ENCODE data around the gene NIFK.
"Not testable (repeated sequence)": the region's sequence is repeated elsewhere in the genome, so short reads cannot be mapped to it uniquely, and the experiment has no call there.

Gene NIFK

DNA sequence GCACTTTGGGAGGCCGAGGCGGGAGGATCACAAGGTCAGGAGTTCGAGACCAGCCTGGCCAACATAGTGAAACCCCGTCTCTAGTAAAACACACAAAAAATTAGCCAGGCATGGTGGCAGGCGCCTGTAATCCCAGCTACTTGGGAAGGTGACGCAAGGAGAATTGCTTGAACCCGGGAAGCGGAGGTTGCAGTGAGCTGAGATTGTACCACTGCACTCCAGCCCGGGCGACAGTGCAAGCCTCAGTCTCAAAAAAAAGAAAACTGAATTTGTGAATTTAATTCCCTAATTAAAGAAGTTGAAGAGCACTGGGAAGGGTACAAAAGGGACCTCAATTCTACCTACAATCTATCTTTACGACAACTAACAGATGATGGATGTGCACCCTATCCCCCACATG lies 2.1 kb downstream of the NIFK start:
- DNase-seq (ENCODE audit: low read depth in 3 of 3), result not testable (repeated sequence)

DNA sequence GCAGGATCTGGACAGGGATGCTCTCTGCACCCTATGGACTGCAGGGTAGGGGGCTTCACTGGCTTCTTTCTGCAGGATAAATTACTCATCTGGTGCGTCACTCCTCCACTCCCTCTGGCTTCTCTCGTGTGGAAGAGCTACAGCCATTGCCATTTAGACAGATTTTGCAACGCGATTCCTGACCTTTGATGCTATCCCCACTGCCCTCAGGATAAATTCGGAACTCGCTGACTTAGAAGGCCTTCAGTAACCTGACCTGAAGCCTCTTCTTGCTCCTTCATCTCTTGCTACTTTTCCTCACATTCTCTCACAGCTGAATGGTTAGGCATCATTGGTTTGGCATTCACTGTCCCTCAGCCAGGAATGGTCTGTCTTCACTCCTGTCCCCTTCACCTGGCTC lies 5.3 kb downstream of the NIFK start:
- no peak for DNase-seq (ENCODE audit: low read depth in 3 of 3)

DNA sequence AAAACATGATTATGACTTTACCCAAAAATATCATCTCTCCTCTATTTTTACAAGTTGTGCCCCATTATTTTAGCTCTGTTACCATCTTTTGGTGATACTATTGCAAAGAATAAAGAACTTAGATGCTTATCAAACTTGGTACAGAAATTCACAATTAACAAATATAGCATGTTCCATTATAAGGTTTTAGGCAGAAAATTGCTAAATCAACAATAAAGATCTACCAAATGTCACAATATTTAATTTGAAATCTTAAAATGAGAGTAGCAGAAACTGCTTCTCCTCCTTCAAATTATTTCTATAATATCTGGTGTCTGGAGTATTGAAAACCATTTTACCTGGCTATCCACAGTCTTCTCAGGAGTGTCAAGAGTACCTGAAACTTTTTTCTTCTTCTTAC lies 8.7 kb downstream of the NIFK start:
- DNase-seq (ENCODE audit: low read depth in 3 of 3), result no peak

DNA sequence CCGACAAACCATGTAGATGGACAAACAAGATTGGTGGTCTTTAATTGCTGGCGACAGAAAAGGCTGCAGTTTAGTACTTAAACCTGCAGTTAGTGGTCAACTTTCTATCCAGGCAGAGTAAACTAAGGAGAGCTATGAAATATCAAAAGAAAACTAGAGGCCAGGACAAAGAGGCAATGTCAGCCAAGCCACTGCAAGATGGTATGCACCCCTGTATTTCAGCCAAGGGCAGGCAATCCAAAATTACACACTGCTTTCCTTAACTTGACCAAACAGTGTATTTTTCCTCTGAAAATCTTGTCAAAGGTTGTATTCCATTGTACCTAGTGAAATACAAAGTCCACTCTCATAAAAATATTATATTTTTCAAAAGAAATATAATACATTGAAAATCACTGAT lies 9.3 kb downstream of the NIFK start:
- no peak for DNase-seq (ENCODE audit: low read depth in 3 of 3)

DNA sequence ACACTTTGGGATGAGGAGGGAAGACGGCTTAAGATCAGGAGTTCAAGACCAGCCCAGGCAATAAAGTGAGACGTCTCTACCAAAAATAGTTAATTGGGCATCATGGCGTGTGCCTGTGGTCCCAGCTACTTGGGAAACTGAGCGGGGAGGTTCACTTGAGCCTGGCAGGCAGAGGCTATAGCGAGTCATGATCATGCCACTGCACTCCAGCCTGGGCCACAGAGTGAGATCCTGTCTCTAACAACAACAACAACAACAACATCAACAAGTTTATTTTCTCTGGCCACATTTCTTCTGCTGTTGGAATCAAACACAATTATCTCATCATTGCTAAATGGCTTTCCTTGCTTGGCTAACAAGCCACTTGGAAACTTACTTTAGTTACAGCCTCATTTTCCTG lies 13.4 kb downstream of the NIFK start:
- no peak for DNase-seq (ENCODE audit: low read depth in 3 of 3)

DNA sequence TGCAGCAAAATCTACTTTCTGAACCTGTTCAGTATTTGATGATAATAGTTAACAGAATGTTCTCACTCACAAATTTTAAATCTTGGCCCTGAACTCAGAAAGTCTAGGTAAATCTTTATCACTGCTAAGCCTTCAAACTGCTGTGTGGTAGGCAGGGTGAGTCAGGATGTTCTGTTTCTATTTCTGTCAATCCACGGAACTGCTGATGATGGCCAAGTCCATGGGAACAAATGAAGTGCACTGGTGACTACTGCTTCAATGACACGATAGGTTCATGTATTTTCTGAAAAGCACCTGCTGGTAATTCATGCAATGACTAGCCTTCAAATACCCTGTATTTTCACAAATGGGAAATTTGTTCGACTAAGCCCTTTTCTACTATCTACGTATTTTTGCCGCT lies 14.2 kb downstream of the NIFK start:
- DNase-seq (ENCODE audit: low read depth in 3 of 3), result no peak

DNA sequence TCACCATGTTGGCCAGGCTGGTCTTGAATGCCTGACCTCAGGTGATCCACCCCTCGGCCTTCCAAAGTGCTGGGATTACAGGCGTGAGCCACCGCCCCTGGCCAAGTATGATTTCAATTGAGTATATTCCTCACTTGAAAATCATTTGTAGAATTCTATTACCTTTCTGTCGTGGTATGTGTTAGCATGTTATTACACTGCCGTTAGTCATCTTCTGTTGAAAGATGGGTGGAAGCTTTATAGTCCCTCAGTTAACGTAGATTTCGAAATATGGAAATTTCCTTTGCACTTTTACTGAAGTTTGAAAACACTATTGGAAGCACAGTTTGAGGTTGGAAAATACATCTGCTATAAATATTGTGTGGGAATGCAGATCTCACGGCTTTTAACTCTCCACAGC lies 14.7 kb downstream of the NIFK start:
- no peak for DNase-seq (ENCODE audit: low read depth in 3 of 3)

DNA sequence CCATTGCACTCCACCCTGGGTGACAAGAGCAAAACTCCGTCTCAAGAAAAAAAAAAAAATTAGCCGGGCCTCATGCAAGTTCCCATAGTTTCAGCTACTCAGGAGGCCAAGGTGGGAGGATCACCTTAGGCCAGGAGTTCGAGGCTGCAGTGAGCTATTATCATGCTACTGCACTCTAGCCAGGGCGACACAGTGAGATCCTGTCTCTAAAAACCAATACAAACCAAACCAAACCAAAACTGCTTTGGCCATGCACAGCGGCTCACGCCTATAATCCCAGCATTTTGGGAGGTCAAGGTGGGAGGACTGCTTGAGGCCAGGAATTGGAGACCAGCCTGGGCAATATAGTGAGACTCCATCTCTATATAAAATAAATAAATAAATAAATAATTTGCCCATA lies 19.1 kb downstream of the NIFK start:
- no peak for DNase-seq (ENCODE audit: low read depth in 3 of 3)

DNA sequence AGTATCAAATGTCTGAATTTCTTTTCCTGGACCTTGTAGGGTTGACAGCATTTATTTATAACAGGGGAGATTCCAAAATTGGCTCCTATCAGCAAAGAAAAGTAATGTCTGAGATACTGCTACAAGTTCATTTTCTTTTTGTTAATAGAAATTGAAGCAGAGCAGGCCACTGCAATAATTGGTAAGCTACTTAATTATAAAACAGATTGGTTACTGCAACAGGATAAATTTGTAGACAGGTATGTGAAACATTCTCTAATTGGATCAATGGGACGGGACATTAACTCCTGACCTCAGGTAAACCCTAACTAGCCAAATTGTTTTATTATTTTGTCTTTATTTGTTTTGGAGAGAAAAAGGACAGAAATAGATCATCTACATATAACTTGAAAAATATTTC lies 20.5 kb downstream of the NIFK start:
- no peak for DNase-seq (ENCODE audit: low read depth in 3 of 3)

DNA sequence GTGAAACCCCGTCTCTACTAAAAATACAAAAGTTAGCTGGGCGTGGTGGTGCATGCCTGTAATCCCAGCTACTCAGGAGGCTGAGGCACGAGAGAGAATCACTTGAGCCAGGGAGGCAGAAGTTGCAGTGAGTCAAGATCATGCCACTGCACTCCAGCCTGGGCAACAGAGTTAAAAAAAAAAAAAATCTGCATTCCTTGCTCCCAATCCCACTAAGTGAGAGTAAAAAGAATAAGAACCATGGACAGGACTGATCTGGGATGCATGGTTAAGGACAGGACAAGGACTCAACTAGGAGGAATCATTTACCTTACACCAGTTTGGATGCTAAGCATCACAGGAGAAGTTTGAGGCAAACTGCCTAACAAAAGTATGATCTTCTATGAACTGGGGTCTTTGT lies 25.2 kb downstream of the NIFK start:
- not testable (repeated sequence) for DNase-seq (ENCODE audit: low read depth in 3 of 3)

DNA sequence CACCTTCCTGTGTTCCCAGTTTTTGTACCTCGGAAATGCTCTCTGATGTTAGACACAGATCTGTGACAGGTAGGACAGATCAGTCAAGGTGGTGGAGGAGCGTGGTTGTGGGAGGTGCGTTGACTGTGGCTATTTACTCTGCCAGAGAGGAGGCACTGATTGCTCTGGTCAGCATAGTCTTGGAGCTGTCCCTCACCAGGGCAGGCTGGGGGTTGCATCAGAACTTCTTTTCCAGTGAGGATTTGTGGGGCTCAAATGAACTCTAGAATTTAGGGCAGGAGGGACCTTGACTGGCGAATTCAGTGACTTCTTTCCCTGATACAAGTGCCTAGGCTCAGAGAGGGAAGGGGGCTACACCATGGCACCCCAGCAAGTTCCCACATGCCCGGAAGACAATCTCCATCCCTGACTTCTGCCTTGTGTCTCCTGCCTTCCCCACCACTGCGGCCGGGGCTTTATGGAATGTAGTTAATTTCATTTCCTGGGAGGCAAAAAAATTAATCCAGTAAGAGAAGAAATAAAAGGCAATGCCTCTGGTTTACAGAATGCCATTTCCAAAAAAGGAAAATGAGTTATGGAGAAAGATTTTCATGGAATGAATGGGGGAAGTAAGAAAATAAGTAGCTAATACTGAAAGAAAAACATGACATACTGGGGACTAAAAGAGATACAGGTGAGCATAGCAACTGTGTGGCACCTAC lies 26.1 kb downstream of the NIFK start:
- no peak for DNase-seq (ENCODE audit: low read depth in 3 of 3)

DNA sequence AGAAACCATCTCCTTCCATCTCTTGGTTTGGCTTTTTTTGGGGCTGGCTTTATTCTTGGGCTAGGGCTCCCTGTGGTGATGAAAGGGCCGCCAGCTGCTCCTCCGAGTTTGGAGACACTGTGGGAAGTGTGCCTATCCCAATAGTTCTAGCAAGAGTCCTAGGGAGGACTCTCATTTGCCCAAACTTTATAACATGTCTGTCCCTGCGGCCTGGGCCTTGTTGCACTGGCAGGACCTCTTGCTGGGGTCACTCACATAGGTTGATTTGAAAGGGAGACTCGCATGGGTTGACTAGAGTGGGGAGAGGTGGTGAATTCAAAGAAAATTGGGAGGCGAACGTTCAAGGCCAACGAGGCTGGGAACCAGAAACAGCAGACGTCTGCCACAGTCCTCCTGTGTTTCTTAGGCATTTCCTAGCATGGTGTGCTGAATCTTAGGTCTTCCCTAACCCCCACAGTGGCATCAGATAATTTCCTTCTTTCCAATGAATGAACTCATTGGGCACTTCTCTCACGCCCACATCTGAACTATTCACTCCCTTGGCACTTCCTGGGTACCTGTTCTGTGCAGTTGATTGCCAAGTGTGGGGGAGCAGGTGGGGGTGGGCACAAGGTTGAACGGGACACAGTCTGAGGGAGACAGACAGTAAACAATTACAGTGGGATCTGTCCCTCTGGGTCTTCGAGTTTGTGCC lies 26.8 kb downstream of the NIFK start:
- DNase-seq (ENCODE audit: low read depth in 3 of 3), result no peak

DNA sequence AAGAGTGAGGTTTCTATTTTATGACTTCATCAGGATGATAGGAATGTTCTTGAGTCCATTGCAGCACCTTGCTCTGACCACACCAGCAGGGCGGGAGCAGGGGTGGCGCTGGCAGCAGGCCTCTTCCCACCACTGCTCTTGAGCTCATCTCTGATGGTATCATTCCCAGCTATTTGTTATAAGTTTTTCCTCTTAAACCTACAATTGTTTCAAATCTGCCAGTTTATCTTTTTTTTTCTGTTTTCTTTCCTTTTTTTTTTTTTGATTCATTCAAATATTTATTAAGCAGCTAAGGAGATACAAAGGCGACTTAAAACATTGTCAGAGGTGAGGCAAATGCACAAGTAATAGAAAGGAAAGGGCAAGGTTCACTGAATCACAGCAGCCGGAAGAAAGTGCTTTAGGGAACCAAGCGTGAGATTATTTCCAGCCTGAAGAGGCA lies 28.7 kb downstream of the NIFK start:
- no peak for DNase-seq (ENCODE audit: low read depth in 3 of 3)

DNA sequence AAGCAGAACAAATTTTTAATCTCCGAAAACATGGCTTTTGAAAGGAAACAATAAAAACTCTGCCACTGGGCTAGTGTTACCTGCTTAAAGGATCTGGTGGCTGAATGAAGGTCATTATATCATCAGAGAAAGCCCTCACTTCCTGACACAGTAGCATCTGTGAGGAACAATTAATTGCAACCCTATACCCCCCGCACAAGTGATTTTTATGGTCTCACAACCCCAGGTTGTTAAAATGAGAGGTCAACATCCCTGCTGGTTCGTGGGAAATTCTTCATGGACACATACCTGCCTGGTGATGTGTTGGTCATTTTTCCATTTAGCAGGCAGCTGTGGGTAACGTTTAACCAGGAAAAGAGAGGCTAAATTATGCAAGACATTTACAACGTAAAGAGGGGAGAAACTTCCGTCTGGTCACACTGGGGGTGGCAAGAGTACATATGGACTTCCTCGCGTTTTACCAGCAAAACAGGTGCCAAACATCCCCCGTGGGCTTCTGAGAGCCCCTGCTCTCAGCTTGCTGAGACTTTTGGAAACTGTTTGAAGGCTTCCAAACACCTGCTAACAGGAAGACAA lies 29.2 kb downstream of the NIFK start:
- no peak for DNase-seq (ENCODE audit: low read depth in 3 of 3)

DNA sequence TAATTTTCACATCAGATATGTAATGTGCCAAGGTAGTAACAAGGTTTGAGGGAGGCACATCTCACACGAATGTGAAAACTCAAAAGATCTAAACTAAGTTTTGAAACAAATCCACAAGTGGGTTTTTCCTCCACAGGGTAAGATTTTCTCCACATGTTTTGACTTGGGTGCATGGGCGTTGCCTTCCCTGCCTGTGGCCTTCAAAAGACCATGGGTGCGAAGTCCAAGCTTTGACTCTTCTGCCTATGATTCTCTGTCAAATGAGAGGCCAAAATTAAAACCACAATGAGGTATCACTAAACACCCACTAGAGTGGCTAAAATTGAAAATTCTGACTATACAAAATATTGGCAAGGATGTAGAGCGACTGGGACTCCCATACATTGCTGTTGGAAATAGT lies 30.7 kb downstream of the NIFK start:
- no peak for DNase-seq (ENCODE audit: low read depth in 3 of 3)

DNA sequence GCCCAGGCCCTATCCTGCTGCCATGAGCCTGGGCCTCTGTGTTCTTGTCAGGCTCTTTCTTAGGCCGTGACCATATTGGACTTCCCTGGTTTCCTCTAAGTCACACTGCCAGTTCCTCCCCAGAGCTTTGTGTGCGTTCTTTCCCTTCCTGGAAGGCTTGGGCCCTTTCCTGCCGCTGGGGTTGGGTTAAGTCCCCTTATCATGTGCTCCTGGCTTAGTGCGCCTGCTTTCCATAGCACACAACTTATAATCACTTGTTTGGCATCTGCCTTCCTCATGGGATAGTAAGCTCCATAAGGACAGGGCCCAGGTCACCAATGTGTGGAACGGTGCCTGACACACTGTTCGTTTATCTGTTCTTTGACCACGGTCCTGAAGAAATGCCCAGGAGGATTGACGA lies 31.3 kb downstream of the NIFK start:
- DNase-seq (ENCODE audit: low read depth in 3 of 3), result no peak

DNA sequence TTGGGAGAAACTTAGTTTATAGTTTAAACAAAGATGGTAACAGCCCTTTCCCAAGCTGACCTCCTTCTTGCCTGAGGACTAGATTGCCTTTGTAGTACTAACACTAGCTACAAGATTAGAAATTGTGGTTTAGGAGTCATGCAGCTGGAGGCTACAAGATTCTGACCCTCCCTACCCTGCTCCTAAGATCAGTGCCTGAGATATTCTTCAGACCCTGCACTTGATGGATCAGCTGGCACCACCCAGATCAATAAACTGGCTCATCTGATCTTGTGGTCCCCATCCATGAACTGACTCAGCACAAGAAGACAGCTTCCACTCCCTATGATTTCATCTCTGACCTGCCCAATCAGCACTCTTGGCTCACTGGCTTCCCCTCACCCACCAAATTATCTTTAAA lies 34.9 kb downstream of the NIFK start:
- DNase-seq (ENCODE audit: low read depth in 3 of 3), result not testable (repeated sequence)

DNA sequence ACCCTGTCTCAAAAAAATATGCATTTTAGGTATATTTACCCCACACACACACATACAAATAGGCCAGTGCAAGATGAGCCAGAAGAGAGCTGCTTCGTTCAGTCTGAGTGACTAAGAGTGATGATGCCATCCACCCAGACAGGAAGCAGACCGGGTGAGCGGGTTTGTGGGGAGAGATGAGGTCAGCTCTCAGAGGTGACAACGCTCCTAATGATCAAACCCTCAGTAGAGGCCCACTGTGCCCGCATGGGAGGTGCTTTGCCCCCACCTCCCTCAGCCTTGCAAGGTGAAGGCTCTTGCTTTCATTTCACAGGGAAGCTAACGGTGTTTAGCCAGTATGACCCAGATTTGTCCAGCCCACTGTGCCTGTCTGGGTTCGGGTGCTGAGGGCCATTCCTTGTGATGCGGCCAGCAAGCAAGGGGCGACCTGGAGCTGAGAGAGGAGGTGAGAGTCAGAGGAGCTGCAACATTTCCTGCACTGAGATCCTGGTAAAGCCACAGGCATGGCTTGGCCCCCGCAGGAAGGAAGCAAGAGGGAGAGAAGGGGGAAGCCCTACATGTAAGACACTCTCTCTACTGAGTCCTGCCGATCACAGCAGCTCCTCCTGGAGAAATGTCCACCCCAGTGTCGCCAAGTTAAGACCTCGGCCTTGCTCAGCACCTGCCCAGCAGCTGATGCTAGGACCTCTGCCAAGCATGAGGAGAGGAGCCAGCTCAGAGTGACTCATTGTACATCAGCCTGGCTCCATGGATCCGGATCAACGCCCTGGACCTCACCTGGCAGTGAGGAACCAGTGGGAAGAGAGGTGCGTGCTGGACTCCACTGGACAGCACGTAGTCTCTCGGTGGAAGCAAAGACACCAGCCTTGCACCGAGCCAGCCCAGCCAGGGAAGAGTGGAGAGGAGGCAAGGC lies 37.0 kb downstream of the NIFK start:
- peak; percentile 63 to 80 (median 72) for DNase-seq (ENCODE audit: low read depth in 3 of 3)

DNA sequence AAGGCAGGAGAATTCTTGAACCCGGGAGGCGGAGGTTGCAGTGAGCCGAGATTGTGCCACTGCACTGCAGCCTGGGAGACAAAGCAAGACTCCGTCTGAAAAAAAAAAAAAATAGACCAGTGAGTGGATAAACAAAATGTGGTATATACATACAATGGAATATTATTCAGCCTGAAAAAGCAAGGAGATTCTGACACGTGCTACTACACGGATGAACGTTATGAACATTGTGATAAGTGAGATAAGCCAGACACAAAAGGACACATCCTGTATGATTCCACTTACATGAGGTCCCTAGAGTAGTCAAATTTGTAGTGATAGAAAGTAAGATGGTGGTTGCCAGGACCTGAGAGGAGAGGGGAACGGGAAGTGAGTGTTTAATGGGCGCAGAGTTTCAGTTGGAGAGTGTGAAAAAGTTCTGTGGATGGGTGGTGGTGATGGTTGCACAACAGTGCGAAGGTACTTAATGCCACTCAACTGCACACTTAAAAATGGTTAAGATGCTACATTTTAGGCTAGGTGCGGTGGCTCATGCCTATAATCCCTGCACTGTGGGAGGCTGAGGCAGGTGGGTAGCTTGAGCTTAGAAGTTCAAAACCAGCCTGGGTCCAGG lies 38.3 kb downstream of the NIFK start:
- DNase-seq (ENCODE audit: low read depth in 3 of 3), result no peak

DNA sequence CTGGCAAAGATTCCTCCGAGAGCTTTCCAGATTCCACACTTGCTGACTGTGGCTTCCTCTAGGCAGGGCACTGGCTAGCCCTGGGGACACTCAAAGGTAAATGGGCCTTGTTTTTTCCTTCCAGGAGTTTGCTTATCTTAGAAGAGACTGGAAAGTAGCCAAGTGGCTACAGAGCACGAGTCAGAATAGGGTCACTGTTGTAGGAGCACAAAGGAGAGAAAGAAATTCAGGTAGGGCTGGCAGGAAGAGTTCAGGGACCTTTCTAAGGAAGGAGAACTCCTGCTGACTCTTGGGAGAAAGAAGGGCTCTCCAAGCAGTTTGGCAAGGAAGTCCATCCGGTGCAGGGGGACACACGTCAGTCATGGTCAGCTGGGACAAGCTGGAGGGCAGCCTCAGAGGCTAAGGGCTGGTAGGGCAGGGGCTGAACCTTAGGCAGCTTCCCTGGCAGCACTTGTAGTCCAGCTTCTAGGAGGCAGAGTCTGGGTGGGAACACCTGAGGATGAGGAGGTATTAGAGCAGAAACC lies 39.5 kb downstream of the NIFK start:
- no peak for DNase-seq (ENCODE audit: low read depth in 3 of 3)

DNA sequence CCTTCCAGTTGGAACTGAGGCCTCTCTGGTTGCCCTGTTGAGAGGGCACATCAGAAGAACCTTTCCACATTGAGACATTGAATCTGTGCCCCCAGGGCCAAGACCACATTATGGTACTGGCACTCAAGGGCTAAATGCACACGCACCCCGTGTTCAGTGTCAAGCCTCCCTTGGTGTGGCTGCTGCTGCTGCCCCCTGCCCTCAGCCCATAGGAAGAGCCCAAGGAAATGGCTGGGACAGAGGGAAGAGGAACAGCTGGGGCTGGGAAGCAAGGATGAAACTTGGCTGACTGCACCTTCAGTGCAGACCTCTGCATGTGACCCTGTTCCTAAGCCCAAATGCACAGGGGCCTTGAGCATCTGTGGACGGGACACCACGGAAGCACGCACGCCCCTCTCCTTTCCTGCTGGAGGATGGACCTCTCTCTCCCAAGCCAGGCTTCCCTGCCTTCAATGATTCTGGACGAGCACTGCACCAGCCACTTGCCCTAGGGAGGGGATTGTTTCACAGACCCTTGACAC lies 40.2 kb downstream of the NIFK start:
- no peak for DNase-seq (ENCODE audit: low read depth in 3 of 3)

DNA sequence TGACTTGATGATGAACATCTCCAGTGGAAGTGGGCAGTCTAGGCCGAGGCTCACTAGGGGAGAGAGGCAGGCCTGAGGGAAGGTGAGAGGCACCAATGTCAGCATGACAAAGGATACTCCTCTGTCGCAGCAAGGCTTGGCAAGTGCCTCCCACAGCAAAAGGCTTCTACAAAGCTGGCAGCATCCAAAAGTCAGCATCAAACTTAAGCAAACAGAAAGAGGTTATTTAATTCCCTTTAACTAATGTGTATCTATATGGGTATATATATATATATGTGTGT lies 41.6 kb downstream of the NIFK start:
- DNase-seq (ENCODE audit: low read depth in 3 of 3), result no peak
